H1 (cell line): ENCODE results near the gene TSHZ2. TPM values are rescaled to one million over a fixed set of nuclear protein-coding genes. Genes with fewer than 3 reads are reported as not detected.

ENCODE experiments used
- CTCF ChIA-PET: fragments of 300-600 bp; sonication (Branson Sonifier 250); formaldehyde crosslinking; loops from one replicate; lab custom pipeline; 2021; ENCODE audit not compliant: partially characterized antibody; lab: Charles Lee
- POLR2A ChIA-PET: fragments of 300-600 bp; sonication (Branson Sonifier 250); formaldehyde crosslinking; loops from one replicate; lab custom pipeline; 2021; ENCODE audit warnings: inconsistent platforms; ENCODE audit not compliant: partially characterized antibody; lab: Charles Lee
- DNase-seq, 2 experiments: peaks; one replicate each; pipeline versions ENCODE4 v3.0.0 to v3.0.0-alpha.2; 2010 to 2022; ENCODE audit warnings: low spot score in 2 of 2, low read depth in 1 of 2, mixed read lengths in 1 of 2
- FAIRE-seq: peaks from 2 replicates; lab custom pipeline; 2011; peaks lifted over from hg19 to GRCh38; lab: Jason Lieb, UNC
- H2AFZ ChIP-seq: 2 replicates; pipeline ENCODE4 v1.8.1; 2012; ENCODE audit warnings: low read length, inconsistent platforms
- H2AK5ac ChIP-seq: 2 replicates; pipeline ENCODE4 v1.6.1; 2013; ENCODE audit warnings: low read depth, low read length
- H2BK120ac ChIP-seq: replicated peaks from 2 replicates; pipeline ENCODE3; 2013; ENCODE audit warnings: low read depth, low read length, inconsistent platforms
- H2BK12ac ChIP-seq: 2 replicates; pipeline ENCODE4 v1.6.1; 2013; ENCODE audit warnings: low read depth, low read length
- H2BK15ac ChIP-seq: 2 replicates; pipeline ENCODE4 v1.6.1; 2013; ENCODE audit warnings: low read length
- H2BK20ac ChIP-seq: 2 replicates; pipeline ENCODE4 v1.6.1; 2013; ENCODE audit warnings: low read length
- H2BK5ac ChIP-seq: 2 replicates; pipeline ENCODE4 v1.6.1; 2013; ENCODE audit warnings: low read depth, low read length
- H3K14ac ChIP-seq: 2 replicates; pipeline ENCODE4 v1.6.1; 2013; ENCODE audit warnings: inconsistent platforms; ENCODE audit not compliant: insufficient read length
- H3K18ac ChIP-seq: 2 replicates; pipeline ENCODE4 v1.6.1; 2013; ENCODE audit warnings: low read length; ENCODE audit errors: extremely low read depth
- H3K23ac ChIP-seq: 2 replicates; pipeline ENCODE4 v1.6.1; 2013; ENCODE audit warnings: inconsistent platforms; ENCODE audit not compliant: insufficient read length
- H3K23me2 ChIP-seq: 2 replicates; pipeline ENCODE4 v1.6.1; 2013; ENCODE audit warnings: low read depth, low read length
- H3K27ac ChIP-seq: 2 replicates; pipeline ENCODE4 v1.6.1; 2011; ENCODE audit warnings: low read depth, low read length, inconsistent platforms
- H3K27me3 ChIP-seq, 4 experiments: replicated peaks in 1 of 4; 1 replicate in 1 of 4; 2 replicates in 3 of 4; pipeline versions ENCODE4 v1.6.1 to v1.8.1; 2011 to 2013; ENCODE audit warnings: low read length in 3 of 4, mild to moderate bottlenecking in 3 of 4, inconsistent platforms in 2 of 4, mixed read lengths in 2 of 4, moderate library complexity in 1 of 4; ENCODE audit not compliant: control insufficient read depth in 3 of 4, insufficient read depth in 3 of 4; ENCODE audit errors: extremely low read depth in 1 of 4
- H3K36me3 ChIP-seq, 4 experiments: 2 replicates each; pipeline versions ENCODE4 v1.6.1 to v1.8.1; 2011 to 2013; ENCODE audit warnings: mild to moderate bottlenecking in 4 of 4, low read length in 3 of 4, moderate library complexity in 2 of 4, control low read depth in 1 of 4, inconsistent platforms in 1 of 4; ENCODE audit not compliant: insufficient read depth in 4 of 4, control insufficient read depth in 2 of 4
- H3K4ac ChIP-seq: replicated peaks from 2 replicates; pipeline ENCODE3; 2013; ENCODE audit warnings: low read length, low read depth, mixed read lengths, inconsistent platforms; ENCODE audit not compliant: insufficient read length
- H3K4me1 ChIP-seq, 4 experiments: replicated peaks in 1 of 4; 1 replicate in 1 of 4; 2 replicates in 3 of 4; pipeline versions ENCODE4 v1.6.1 to v1.8.1; 2011 to 2013; ENCODE audit warnings: low read length in 3 of 4, inconsistent platforms in 2 of 4, mixed read lengths in 1 of 4; ENCODE audit not compliant: insufficient read depth in 4 of 4, control insufficient read depth in 3 of 4
- H3K4me2 ChIP-seq, 2 experiments: 2 replicates each; pipeline versions ENCODE4 v1.6.1 to v1.8.1; 2011 to 2013; ENCODE audit warnings: low read depth in 2 of 2, low read length in 2 of 2, control low read depth in 1 of 2, inconsistent platforms in 1 of 2, mild to moderate bottlenecking in 1 of 2; ENCODE audit not compliant: insufficient read depth in 1 of 2
- H3K4me3 ChIP-seq, 4 experiments: fragments of 200-600, 300-600 bp in 1 of 4; sonication (generic), shearing (Covaris generic), sonication (Bioruptor Twin) in 1 of 4; 2 replicates each; pipeline versions ENCODE4 v1.5.1 to v1.8.1; 2011 to 2016; ENCODE audit warnings: low read length in 4 of 4, low read depth in 3 of 4, control low read depth in 2 of 4, inconsistent platforms in 2 of 4, mild to moderate bottlenecking in 2 of 4, mixed read lengths in 1 of 4, moderate library complexity in 1 of 4; ENCODE audit not compliant: insufficient read depth in 2 of 4; ENCODE audit errors: extremely low read depth in 1 of 4
- H3K56ac ChIP-seq: replicated peaks from 2 replicates; pipeline ENCODE3; 2013; ENCODE audit warnings: low read depth, mild to moderate bottlenecking, mixed read lengths, low read length, inconsistent platforms; ENCODE audit not compliant: insufficient read length
- H3K79me1 ChIP-seq: 2 replicates; pipeline ENCODE4 v1.6.1; 2013; ENCODE audit warnings: low read depth, low read length, control low read depth
- H3K79me2 ChIP-seq, 2 experiments: 2 replicates each; pipeline versions ENCODE4 v1.6.1 to v1.8.1; 2012 to 2013; ENCODE audit warnings: low read length in 2 of 2, mild to moderate bottlenecking in 2 of 2, inconsistent platforms in 1 of 2; ENCODE audit not compliant: insufficient read depth in 2 of 2, control insufficient read depth in 1 of 2
- H3K9ac ChIP-seq, 4 experiments: replicated peaks in 1 of 4; 1 replicate in 1 of 4; 2 replicates in 3 of 4; pipeline versions ENCODE4 v1.6.1 to v1.8.1; 2011 to 2013; ENCODE audit warnings: low read depth in 3 of 4, low read length in 3 of 4, control low read depth in 2 of 4, mild to moderate bottlenecking in 2 of 4, moderate library complexity in 2 of 4, inconsistent platforms in 1 of 4; ENCODE audit errors: extremely low read depth in 1 of 4
- H3K9me3 ChIP-seq, 2 experiments: 2 replicates each; pipeline versions ENCODE4 v1.6.1 to v1.8.1; 2012 to 2013; ENCODE audit warnings: mild to moderate bottlenecking in 2 of 2, moderate library complexity in 2 of 2, control low read depth in 1 of 2, inconsistent platforms in 1 of 2, low read depth in 1 of 2, low read length in 1 of 2, mixed read lengths in 1 of 2; ENCODE audit not compliant: insufficient read depth in 2 of 2
- H4K20me1 ChIP-seq, 2 experiments: replicated peaks in 1 of 2; 2 replicates each; pipeline versions ENCODE3 to v1.8.1; 2011 to 2013; ENCODE audit warnings: inconsistent platforms in 2 of 2, low read length in 2 of 2, mild to moderate bottlenecking in 1 of 2; ENCODE audit not compliant: insufficient read depth in 2 of 2, control insufficient read depth in 1 of 2
- H4K5ac ChIP-seq: 2 replicates; pipeline ENCODE4 v1.6.1; 2013; ENCODE audit warnings: low read length, low read depth, mixed read lengths, inconsistent platforms; ENCODE audit not compliant: insufficient read length
- H4K8ac ChIP-seq: 2 replicates; pipeline ENCODE4 v1.8.0; 2013; ENCODE audit warnings: mild to moderate bottlenecking, moderate library complexity, low read length, inconsistent platforms; ENCODE audit not compliant: insufficient read depth; ENCODE audit errors: extremely low read depth
- H4K91ac ChIP-seq: replicated peaks from 2 replicates; pipeline ENCODE3; 2013; ENCODE audit warnings: low read length, mixed read lengths, inconsistent platforms; ENCODE audit not compliant: insufficient read length
- ATF2 ChIP-seq: IDR thresholded peaks from 2 replicates; pipeline ENCODE4 v1.6.1; 2012; ENCODE audit warnings: low read length, inconsistent platforms
- ATF3 ChIP-seq: IDR thresholded peaks from 2 replicates; pipeline ENCODE4 v1.6.1; 2011; ENCODE audit warnings: low read depth, mild to moderate bottlenecking, low read length; ENCODE audit not compliant: insufficient read depth
- BCL11A ChIP-seq, 2 experiments: IDR thresholded peaks; one replicate each; pipeline ENCODE4 v1.6.1; 2011; ENCODE audit warnings: low read depth in 2 of 2, low read length in 2 of 2, mild to moderate bottlenecking in 2 of 2
- EGR1 ChIP-seq: IDR thresholded peaks from 2 replicates; pipeline ENCODE4 v1.6.1; 2011; ENCODE audit warnings: low read depth, low read length, borderline replicate concordance
- RBBP5 ChIP-seq: IDR thresholded peaks from 2 replicates; pipeline ENCODE4 v1.7.1; 2012; ENCODE audit warnings: low read depth, mild to moderate bottlenecking, inconsistent platforms, low read length, moderate library complexity, borderline replicate concordance
- SRF ChIP-seq: IDR thresholded peaks from 2 replicates; pipeline ENCODE4 v1.6.1; 2011; ENCODE audit warnings: mild to moderate bottlenecking, low read depth, low read length, moderate library complexity
- SUZ12 ChIP-seq: fragments of 200-600 bp; sonication (generic); IDR thresholded peaks from 2 replicates; pipeline ENCODE4 v1.6.1; 2012; ENCODE audit warnings: mild to moderate bottlenecking, inconsistent platforms, low read length, moderate library complexity, mixed read lengths
- TBP ChIP-seq: IDR thresholded peaks from 2 replicates; pipeline ENCODE4 v1.6.1; 2011; ENCODE audit warnings: low read depth, low read length, improper control_type of control experiment
- ZNF274 ChIP-seq: IDR thresholded peaks from 2 replicates; pipeline ENCODE4 v1.7.0; 2012; ENCODE audit warnings: low read length, borderline replicate concordance; ENCODE audit errors: extremely low read depth
- WGBS, 2 experiments: shearing (Covaris generic) in 1 of 2; methylation state at CpG; one replicate each; pipeline versions ENCODE4 v1.1.6 to v1.1.7; 2013 to 2015; ENCODE audit warnings: low lambda C conversion rate in 2 of 2, mixed read lengths in 2 of 2, inconsistent platforms in 1 of 2, low coverage in 1 of 2, missing lambda C conversion rate in 1 of 2; ENCODE audit not compliant: insufficient replicate concordance in 2 of 2, insufficient coverage in 1 of 2, insufficient read length in 1 of 2; ENCODE audit errors: extremely low coverage in 1 of 2, missing lambda C conversion rate in 1 of 2; 5-methylcytosine and 5-hydroxymethylcytosine counted together
- polyA plus RNA-seq, 7 experiments: library from polyadenylated mRNA; depleted of rRNA in 3 of 7; stranded (reverse) in 5 of 7; unstranded in 2 of 7; fragments of >200 nt in 5 of 7; fragments of 200-250 nt in 2 of 7; gene quantifications; 1 replicate in 5 of 7; 2 replicates in 1 of 7; 4 replicates in 1 of 7; pipeline versions ENCODE4 v1.2.1 to v1.2.3, GENCODE V29; 2011 to 2013; ENCODE audit warnings: missing spikeins in 2 of 7, mixed read lengths in 2 of 7
- total RNA-seq: library from RNA; stranded (reverse); fragmentation: NEBNext Ultra II Directional; extraction: Animal tissue kit (Norgen Biotek cat#: 25700); gene quantifications from 2 replicates; pipeline ENCODE4 v1.2.1, GENCODE V29; 2021

Gene TSHZ2
- total and polyA plus RNA-seq, 2 of the 8 experiments (the other 6 are each of a cell fraction or from before 2014, with no cell fraction given), result 0.14 to 0.30 TPM

GRCh38 chr20:53342429-53342828 lies 370.3 kb downstream of the TSHZ2 start:
- Histone ChIP-seq H2AK5ac (no peak overlapping the region), H3K23ac (no peak overlapping the region), H4K8ac (no peak overlapping the region), H2BK15ac (no peak overlapping the region), H3K4me1 (no peaks in the 10 kb centered on the region), H2BK20ac (no peak overlapping the region), H3K23me2 (no peaks in the 10 kb centered on the region), H3K4me2 (no peak overlapping the region), H2BK120ac (no peak overlapping the region), H3K18ac (no peak overlapping the region), H3K9me3 (no peaks in the 10 kb centered on the region), H3K4me3 (no peak overlapping the region), H2BK5ac (no peak overlapping the region), H3K14ac (no peak overlapping the region), H4K20me1 (no peaks in the 10 kb centered on the region), H2BK12ac (no peak overlapping the region), H3K56ac (no peak overlapping the region), H3K9ac (no peak overlapping the region), H3K27me3 (no peaks in the 10 kb centered on the region), H3K27ac (no peak overlapping the region), H3K36me3 (no peaks in the 10 kb centered on the region), H3K4ac (no peak overlapping the region), H4K5ac (no peak overlapping the region), H2AFZ (no peak overlapping the region), H3K79me1 (no peaks in the 10 kb centered on the region), H3K79me2 (no peaks in the 10 kb centered on the region), H4K91ac (no peak overlapping the region)
- TF ChIP-seq SUZ12 (no peak), EGR1 (no peak), TBP (no peak), RBBP5 (no peak), ZNF274 (no peak), BCL11A (IDR thresholded peaks at IDR 0.05; ENCODE audit: low read depth in 2 of 2, low read length in 2 of 2) (no peak), ATF3 (no peak), ATF2 (no peak), SRF (no peak)
- WGBS, 2 experiments, result 77% methylated on average over 6 of the region's 6 CpGs; no CpG with 5 or more reads in 1 of the 2 experiments
- FAIRE-seq (no peak), DNase-seq (no peak)
- ChIA-PET POLR2A (no interaction called here), CTCF (no interaction called here)
